Ishikawa (cell line): ENCODE data around the gene WDR81.

Experiments
- CEBPB ChIP-seq: IDR thresholded peaks from 2 replicates; pipeline ENCODE4 v1.6.1; 2012
- CREB1 ChIP-seq: IDR thresholded peaks from 2 replicates; pipeline ENCODE4 v1.6.1; 2012; ENCODE audit warnings: low read depth
- EGR1 ChIP-seq: IDR thresholded peaks from 2 replicates; pipeline ENCODE4 v1.6.1; 2012
- EP300 ChIP-seq: IDR thresholded peaks from 2 replicates; pipeline ENCODE4 v1.6.1; 2012; ENCODE audit warnings: borderline replicate concordance
- FOXM1 ChIP-seq: IDR thresholded peaks from 2 replicates; pipeline ENCODE4 v1.6.1; 2012; ENCODE audit warnings: low read depth, borderline replicate concordance
- NFIC ChIP-seq: IDR thresholded peaks from 2 replicates; pipeline ENCODE4 v1.6.1; 2012
- RAD21 ChIP-seq: IDR thresholded peaks from 2 replicates; pipeline ENCODE4 v1.6.1; 2012; ENCODE audit warnings: low read depth
- TAF1 ChIP-seq: IDR thresholded peaks from 2 replicates; pipeline ENCODE4 v1.6.1; 2012; ENCODE audit warnings: low read depth, mild to moderate bottlenecking
- TCF12 ChIP-seq: IDR thresholded peaks from 2 replicates; pipeline ENCODE4 v1.6.1; 2012; ENCODE audit warnings: low read depth
- TEAD4 ChIP-seq: IDR thresholded peaks from 2 replicates; pipeline ENCODE4 v1.6.1; 2012
- USF1 ChIP-seq: IDR thresholded peaks from 2 replicates; pipeline ENCODE4 v1.6.1; 2012
- YY1 ChIP-seq: IDR thresholded peaks from 2 replicates; pipeline ENCODE4 v1.6.1; 2012; ENCODE audit warnings: low read depth
- ZBTB7A ChIP-seq: IDR thresholded peaks from 2 replicates; pipeline ENCODE4 v1.6.1; 2012; ENCODE audit warnings: low read depth
- TF ChIP-seq, protein P1 (sequence below): IDR thresholded peaks from 2 replicates; pipeline ENCODE4 v1.6.1; 2012; ENCODE audit warnings: low read depth, mild to moderate bottlenecking
- TF ChIP-seq, protein P2 (sequence below): IDR thresholded peaks from 2 replicates; pipeline ENCODE4 v1.6.1; 2012

WDR81 gene

GRCh38 chr17:1776328-1776727, 51.8 kb downstream of the WDR81 start:
- TF ChIP-seq TCF12 = no peak
- no peak for TF ChIP-seq RAD21
- TF ChIP-seq, protein P1, sequence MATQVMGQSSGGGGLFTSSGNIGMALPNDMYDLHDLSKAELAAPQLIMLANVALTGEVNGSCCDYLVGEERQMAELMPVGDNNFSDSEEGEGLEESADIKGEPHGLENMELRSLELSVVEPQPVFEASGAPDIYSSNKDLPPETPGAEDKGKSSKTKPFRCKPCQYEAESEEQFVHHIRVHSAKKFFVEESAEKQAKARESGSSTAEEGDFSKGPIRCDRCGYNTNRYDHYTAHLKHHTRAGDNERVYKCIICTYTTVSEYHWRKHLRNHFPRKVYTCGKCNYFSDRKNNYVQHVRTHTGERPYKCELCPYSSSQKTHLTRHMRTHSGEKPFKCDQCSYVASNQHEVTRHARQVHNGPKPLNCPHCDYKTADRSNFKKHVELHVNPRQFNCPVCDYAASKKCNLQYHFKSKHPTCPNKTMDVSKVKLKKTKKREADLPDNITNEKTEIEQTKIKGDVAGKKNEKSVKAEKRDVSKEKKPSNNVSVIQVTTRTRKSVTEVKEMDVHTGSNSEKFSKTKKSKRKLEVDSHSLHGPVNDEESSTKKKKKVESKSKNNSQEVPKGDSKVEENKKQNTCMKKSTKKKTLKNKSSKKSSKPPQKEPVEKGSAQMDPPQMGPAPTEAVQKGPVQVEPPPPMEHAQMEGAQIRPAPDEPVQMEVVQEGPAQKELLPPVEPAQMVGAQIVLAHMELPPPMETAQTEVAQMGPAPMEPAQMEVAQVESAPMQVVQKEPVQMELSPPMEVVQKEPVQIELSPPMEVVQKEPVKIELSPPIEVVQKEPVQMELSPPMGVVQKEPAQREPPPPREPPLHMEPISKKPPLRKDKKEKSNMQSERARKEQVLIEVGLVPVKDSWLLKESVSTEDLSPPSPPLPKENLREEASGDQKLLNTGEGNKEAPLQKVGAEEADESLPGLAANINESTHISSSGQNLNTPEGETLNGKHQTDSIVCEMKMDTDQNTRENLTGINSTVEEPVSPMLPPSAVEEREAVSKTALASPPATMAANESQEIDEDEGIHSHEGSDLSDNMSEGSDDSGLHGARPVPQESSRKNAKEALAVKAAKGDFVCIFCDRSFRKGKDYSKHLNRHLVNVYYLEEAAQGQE = no peak
- TF ChIP-seq USF1 = no peak
- no peak for TF ChIP-seq CEBPB
- TF ChIP-seq YY1 = no peak
- no peak for TF ChIP-seq CREB1
- TF ChIP-seq ZBTB7A = no peak
- no peak for TF ChIP-seq FOXM1

- TF ChIP-seq ZBTB7A (no peak), YY1 (no peak), NFIC (no peak), EGR1 (no peak), FOXM1 (no peak), CREB1 (no peak), TEAD4 (no peak), USF1 (no peak), CEBPB (no peak), TCF12 (no peak), EP300 (no peak), RAD21 (no peak), TAF1 (no peak)
- TF ChIP-seq, protein P1 = no peak
- TF ChIP-seq, protein P2, sequence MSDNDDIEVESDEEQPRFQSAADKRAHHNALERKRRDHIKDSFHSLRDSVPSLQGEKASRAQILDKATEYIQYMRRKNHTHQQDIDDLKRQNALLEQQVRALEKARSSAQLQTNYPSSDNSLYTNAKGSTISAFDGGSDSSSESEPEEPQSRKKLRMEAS = no peak
Measured at GRCh38 chr17:1776857-1777256, 52.4 kb downstream of the WDR81 start.

DNA sequence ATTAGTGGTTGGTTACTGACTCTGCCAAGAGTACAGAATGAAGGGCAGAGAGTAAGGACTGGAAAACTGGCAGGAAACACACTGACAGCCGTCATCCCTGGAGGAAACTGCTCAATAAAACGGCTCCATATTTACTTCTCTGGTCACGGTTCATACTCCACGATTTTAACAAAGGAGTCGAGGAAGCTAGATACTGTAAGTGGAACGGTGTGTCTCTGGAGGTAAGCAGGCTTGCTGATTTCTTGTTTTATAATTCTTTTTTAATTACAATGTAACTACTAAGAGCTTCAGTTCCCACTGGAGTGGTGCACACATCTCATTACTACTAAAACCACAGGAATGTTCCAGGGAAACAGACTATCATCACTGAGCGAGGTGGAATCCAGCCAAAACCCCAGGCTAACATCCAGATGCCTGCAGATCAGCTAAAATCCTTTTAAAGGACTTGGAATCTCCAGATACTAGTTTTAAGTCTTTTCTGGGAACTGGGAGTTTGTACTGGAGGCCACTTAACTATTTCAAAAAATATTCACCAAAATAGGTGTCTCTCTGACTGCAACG, 55.1 kb downstream of the WDR81 start:
- no peak for TF ChIP-seq ZBTB7A
- TF ChIP-seq CREB1 = no peak
- TF ChIP-seq, protein P2 = no peak
- no peak for TF ChIP-seq YY1
- no peak for TF ChIP-seq CEBPB
- TF ChIP-seq EGR1 = no peak
- TF ChIP-seq, protein P1 = no peak
- TF ChIP-seq TCF12 = no peak
- TF ChIP-seq RAD21 = no peak
- TF ChIP-seq NFIC = no peak
- TF ChIP-seq FOXM1 = no peak

DNA sequence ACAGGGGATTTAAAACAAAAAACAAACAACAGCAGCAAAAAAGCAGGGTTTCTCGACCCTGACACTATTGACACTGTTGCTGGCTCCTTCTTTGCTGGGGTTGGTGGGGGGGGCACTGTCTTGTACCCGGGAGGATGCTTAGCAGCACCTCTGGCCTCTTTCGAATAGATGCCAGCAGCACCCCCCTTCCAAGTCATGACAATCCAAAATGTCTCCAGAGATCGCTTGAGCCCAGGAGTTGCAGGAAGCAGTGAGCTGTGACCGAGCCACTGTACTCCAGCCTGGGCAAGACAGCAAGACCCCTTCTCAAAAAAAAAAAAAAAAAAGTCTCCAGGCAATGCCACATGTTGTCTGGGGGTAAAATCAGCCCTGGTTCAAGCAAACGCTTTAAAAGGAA, 57.7 kb downstream of the WDR81 start:
- TF ChIP-seq TEAD4 (no peak), NFIC (no peak), RAD21 (no peak), YY1 (no peak), TCF12 (no peak), USF1 (no peak)
- TF ChIP-seq, protein P2 = no peak

GRCh38 chr17:1783271-1783670, 58.8 kb downstream of the WDR81 start:
- TF ChIP-seq EGR1 (no peak), TAF1 (no peak)
